Spinal cord (tissue), 10 donors: ENCODE measurements around the gene GAS7. TPM values are rescaled to one million over a fixed set of nuclear protein-coding genes. Genes with fewer than 3 reads are reported as not detected.

ENCODE experiments used
- DNase-seq, 6 donors: peaks; one replicate each; pipeline versions ENCODE4 v3.0.0 to v3.0.0-alpha.2; 2013 to 2015; ENCODE audit warnings: low spot score in 6 of 6, low read depth in 4 of 6
- H3K27ac ChIP-seq: one replicate; pipeline ENCODE4 v1.5.1; 2013; ENCODE audit warnings: low read depth, low read length, control low read depth
- H3K27me3 ChIP-seq: one replicate; pipeline ENCODE4 v1.6.1; 2013; ENCODE audit warnings: low read length; ENCODE audit not compliant: control insufficient read depth, insufficient read depth
- H3K36me3 ChIP-seq: one replicate; pipeline ENCODE4 v1.6.1; 2013; ENCODE audit warnings: low read length; ENCODE audit not compliant: control insufficient read depth, insufficient read depth
- H3K4me1 ChIP-seq: one replicate; pipeline ENCODE4 v1.6.1; 2013; ENCODE audit warnings: low read length; ENCODE audit not compliant: control insufficient read depth, insufficient read depth
- H3K4me3 ChIP-seq: one replicate; pipeline ENCODE4 v1.5.1; 2013; ENCODE audit warnings: low read depth, low read length, control low read depth
- H3K9me3 ChIP-seq: one replicate; pipeline ENCODE4 v1.6.1; 2013; ENCODE audit warnings: low read length; ENCODE audit not compliant: control insufficient read depth, insufficient read depth
- WGBS: methylation state at CpG from one replicate; pipeline ENCODE4 v1.1.5; 2013; ENCODE audit warnings: missing lambda C conversion rate; ENCODE audit not compliant: insufficient coverage; 5-methylcytosine and 5-hydroxymethylcytosine counted together
- polyA plus RNA-seq, 2 donors: library from polyadenylated mRNA; unstranded; fragments of 120-200 nt; gene quantifications; one replicate each; pipeline ENCODE4 v1.2.1, GENCODE V29; 2013; ENCODE audit not compliant: insufficient read length in 2 of 2
- total RNA-seq, 2 donors: library from RNA; depleted of rRNA in 1 of 2; stranded (reverse); fragments of 120-200 nt in 1 of 2; fragments of >200 nt in 1 of 2; gene quantifications; one replicate each; pipeline versions ENCODE4 v1.2.3 to v1.2.4, GENCODE V29; 2013 to 2014
- donor health status: healthy.

Gene GAS7
- total and polyA plus RNA-seq, 4 donors: 51.8 to 93.8 (median 79.1) TPM

GRCh38 chr17:10166176-10166935 lies 32.0 kb downstream of the GAS7 start:
- no peaks in the 10 kb centered on the region for H3K9me3 ChIP-seq
- no peaks in the 10 kb centered on the region for H3K36me3 ChIP-seq
- WGBS: 95% methylated on average over 6 of the region's 7 CpGs

DNA sequence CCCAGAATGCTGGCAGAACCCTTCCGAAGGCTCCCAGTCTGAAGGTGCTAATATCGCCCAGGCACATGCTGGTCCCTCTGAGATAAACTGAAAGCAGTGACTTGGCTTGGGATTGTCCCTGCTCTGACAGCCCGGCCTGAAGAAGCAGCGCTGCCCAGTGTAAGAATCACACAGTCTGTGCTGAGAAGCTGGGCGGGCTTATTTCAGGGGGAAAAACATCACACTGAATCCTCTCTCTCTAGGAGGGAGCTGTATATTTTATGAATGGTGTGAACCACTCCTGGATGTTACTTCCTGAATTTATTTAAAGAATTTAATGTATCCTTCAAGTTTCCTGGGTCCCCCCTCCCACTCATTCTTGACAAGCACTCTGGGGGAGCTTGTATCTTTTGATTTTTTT lies 36.3 kb downstream of the GAS7 start:
- Histone ChIP-seq H3K27me3 (no peaks in the 10 kb centered on the region), H3K9me3 (no peaks in the 10 kb centered on the region), H3K27ac (peak overlapping the region; percentile 47), H3K4me3 (no peak overlapping the region), H3K4me1 (peaks cover 12% of the 10 kb centered on the region), H3K36me3 (no peaks in the 10 kb centered on the region)
- peak in 1 of 6 donors; percentile 76 for DNase-seq
- WGBS: 81% methylated on average over 2 of the region's 5 CpGs

More at GRCh38 chr17:10166176-10166935, 32.0 kb downstream of the GAS7 start:
- no peak overlapping the region for H3K27ac ChIP-seq
- DNase-seq: no peak
- no peak overlapping the region for H3K4me3 ChIP-seq
- peaks cover 17% of the 10 kb centered on the region for H3K4me1 ChIP-seq
- no peaks in the 10 kb centered on the region for H3K27me3 ChIP-seq

DNA sequence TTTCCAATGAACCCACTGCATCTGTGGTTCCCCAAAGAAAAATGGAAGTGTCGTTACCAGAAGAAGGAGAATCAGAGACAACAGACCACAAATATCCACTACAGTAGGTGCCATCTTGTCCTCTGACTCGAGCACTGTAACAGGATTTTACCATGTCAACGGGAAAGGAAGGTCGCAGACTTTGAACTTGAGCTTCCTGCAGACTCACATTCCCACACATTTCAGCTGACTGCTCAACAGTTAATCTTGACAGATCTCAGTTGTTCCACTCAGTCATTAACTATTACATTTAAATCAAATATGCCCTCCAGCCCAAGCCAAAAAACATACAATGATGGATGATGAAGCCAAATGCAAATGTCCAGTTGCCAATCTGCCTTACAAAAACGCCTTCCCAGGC lies 37.0 kb downstream of the GAS7 start:
- DNase-seq: no peak
- no peaks in the 10 kb centered on the region for H3K27me3 ChIP-seq
- no peak overlapping the region for H3K4me3 ChIP-seq
- no peak overlapping the region for H3K27ac ChIP-seq
- H3K4me1 ChIP-seq: peaks cover 19% of the 10 kb centered on the region
- H3K36me3 ChIP-seq: no peaks in the 10 kb centered on the region
- 89% methylated on average over 5 of the region's 5 CpGs for WGBS
- no peaks in the 10 kb centered on the region for H3K9me3 ChIP-seq

- H3K27me3 ChIP-seq: no peaks in the 10 kb centered on the region
- H3K36me3 ChIP-seq: no peaks in the 10 kb centered on the region
- peak in 1 of 6 donors; percentile 33 for DNase-seq
- H3K4me1 ChIP-seq: peaks cover 20% of the 10 kb centered on the region
- no peak overlapping the region for H3K27ac ChIP-seq
- H3K9me3 ChIP-seq: no peaks in the 10 kb centered on the region
- WGBS: 70% methylated on average over 4 of the region's 11 CpGs
- no peak overlapping the region for H3K4me3 ChIP-seq
Measured at GRCh38 chr17:10156948-10157607, 41.3 kb downstream of the GAS7 start.

GRCh38 chr17:10156599-10156947 lies 41.8 kb downstream of the GAS7 start:
- Histone ChIP-seq H3K4me3 (no peak overlapping the region), H3K36me3 (no peaks in the 10 kb centered on the region), H3K27me3 (no peaks in the 10 kb centered on the region), H3K9me3 (no peaks in the 10 kb centered on the region), H3K4me1 (peaks cover 19% of the 10 kb centered on the region), H3K27ac (peak overlapping the region; percentile 25)
- no peak for DNase-seq
- 47% methylated on average over 2 of the region's 4 CpGs for WGBS

GRCh38 chr17:10156077-10156435 lies 42.4 kb downstream of the GAS7 start:
- no peaks in the 10 kb centered on the region for H3K9me3 ChIP-seq
- WGBS: 90% methylated on average over 3 of the region's 4 CpGs
- DNase-seq: no peak

DNA sequence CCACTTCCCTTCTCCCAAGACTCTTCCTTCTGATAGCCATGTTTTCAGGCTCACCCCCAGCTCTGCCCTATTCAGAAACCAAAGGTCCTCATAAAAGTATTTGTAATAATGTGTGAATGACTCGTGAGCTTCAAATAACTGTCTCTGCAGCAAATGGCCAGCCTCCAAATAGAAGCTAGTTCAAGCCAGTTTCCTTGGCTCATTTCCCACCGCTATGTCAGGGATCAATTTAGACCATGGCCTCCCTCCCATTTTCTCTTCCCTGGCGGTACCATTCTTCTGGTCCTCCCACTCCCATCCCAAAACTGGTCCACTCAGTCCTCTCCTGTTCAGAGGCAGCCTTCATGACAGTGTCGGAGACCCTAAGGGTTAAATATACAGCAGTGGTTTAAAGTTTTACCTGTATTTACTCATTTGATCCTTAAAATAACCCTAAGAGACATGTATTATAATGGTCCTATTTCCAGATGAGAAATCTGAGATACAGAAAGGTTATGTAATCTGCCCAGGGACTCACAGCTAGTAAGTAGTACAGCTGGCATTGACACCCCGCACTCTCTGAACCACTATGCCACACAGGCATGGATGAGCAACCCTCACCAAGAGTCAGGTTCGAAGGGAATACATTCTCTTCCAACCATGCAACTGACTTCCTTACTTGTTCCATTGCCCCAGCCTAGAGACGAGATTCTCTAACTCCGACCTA lies 42.9 kb downstream of the GAS7 start:
- 82% methylated on average over 6 of the region's 8 CpGs for WGBS

More at GRCh38 chr17:10156077-10156435, 42.4 kb downstream of the GAS7 start:
- Histone ChIP-seq H3K4me1 (peaks cover 21% of the 10 kb centered on the region), H3K27me3 (no peaks in the 10 kb centered on the region), H3K4me3 (no peak overlapping the region), H3K27ac (peak overlapping the region; percentile 25), H3K36me3 (no peaks in the 10 kb centered on the region)

GRCh38 chr17:10151667-10152496 lies 46.5 kb downstream of the GAS7 start:
- H3K36me3 ChIP-seq: no peaks in the 10 kb centered on the region
- no peaks in the 10 kb centered on the region for H3K9me3 ChIP-seq
- DNase-seq: peak in 2 of 6 donors; percentile 36 to 77
- 52% methylated on average over 6 of the region's 12 CpGs for WGBS
- H3K4me1 ChIP-seq: peaks cover 18% of the 10 kb centered on the region
- H3K27me3 ChIP-seq: no peaks in the 10 kb centered on the region
- no peak overlapping the region for H3K4me3 ChIP-seq
- peak overlapping the region; percentile 43 for H3K27ac ChIP-seq

More for the DNA sequence above, 42.9 kb downstream of the GAS7 start:
- no peaks in the 10 kb centered on the region for H3K9me3 ChIP-seq
- H3K27me3 ChIP-seq: no peaks in the 10 kb centered on the region
- no peak overlapping the region for H3K4me3 ChIP-seq
- H3K36me3 ChIP-seq: no peaks in the 10 kb centered on the region
- H3K27ac ChIP-seq: peak overlapping the region; percentile 25
- peaks cover 21% of the 10 kb centered on the region for H3K4me1 ChIP-seq
- peak in 1 of 6 donors; percentile 42 for DNase-seq
